Measurements from ENCODE around the gene GDPD5. TPM values are rescaled to one million over a fixed set of nuclear protein-coding genes. Genes with fewer than 3 reads are reported as not detected.

The GDPD5 gene
- total and polyA plus RNA-seq, 4 donors = 6.2 to 24.7 (median 12.0) TPM

GRCh38 chr11:75496305-75496752 is 29.4 kb downstream of the GDPD5 start:
- peak; percentile 50 to 69 (median 60) for DNase-seq
- 67 to 87% methylated on average over 6 of the region's 6 CpGs for WGBS, 2 donors
- Histone ChIP-seq H3K9me3 (ENCODE audit: control insufficient read depth in 4 of 4, insufficient read depth in 3 of 4, low read length in 3 of 4) (no peaks in the 10 kb centered on the region), H3K27me3 (ENCODE audit: control insufficient read depth in 3 of 3, insufficient read depth in 3 of 3, low read length in 2 of 3) (no peaks in the 10 kb centered on the region), H3K9ac (ENCODE audit: insufficient read depth in 1 of 2, low read length in 2 of 2) (no peak overlapping the region), H3K4me3 (no peak overlapping the region), H3K36me3 (ENCODE audit: control insufficient read depth in 4 of 4, insufficient read depth in 4 of 4, low read length in 4 of 4) (no peaks in the 10 kb centered on the region), H3K4me1 (ENCODE audit: control insufficient read depth in 5 of 5, insufficient read depth in 5 of 5, low read length in 5 of 5) (peaks cover 0 to 10% (median 0%) of the 10 kb centered on the region in 5 donors), H3K27ac (ENCODE audit: low read depth in 1 of 2, low read length in 1 of 2) (peak overlapping the region in 1 of 2 donors; percentile 4)
- TF ChIP-seq, protein P1, sequence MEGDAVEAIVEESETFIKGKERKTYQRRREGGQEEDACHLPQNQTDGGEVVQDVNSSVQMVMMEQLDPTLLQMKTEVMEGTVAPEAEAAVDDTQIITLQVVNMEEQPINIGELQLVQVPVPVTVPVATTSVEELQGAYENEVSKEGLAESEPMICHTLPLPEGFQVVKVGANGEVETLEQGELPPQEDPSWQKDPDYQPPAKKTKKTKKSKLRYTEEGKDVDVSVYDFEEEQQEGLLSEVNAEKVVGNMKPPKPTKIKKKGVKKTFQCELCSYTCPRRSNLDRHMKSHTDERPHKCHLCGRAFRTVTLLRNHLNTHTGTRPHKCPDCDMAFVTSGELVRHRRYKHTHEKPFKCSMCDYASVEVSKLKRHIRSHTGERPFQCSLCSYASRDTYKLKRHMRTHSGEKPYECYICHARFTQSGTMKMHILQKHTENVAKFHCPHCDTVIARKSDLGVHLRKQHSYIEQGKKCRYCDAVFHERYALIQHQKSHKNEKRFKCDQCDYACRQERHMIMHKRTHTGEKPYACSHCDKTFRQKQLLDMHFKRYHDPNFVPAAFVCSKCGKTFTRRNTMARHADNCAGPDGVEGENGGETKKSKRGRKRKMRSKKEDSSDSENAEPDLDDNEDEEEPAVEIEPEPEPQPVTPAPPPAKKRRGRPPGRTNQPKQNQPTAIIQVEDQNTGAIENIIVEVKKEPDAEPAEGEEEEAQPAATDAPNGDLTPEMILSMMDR (IDR thresholded peaks at IDR 0.05; ENCODE audit: control extremely low read depth, extremely low read depth) = no peak
- no peak for ATAC-seq (ENCODE audit: insufficient read depth, low FRiP score)

DNA sequence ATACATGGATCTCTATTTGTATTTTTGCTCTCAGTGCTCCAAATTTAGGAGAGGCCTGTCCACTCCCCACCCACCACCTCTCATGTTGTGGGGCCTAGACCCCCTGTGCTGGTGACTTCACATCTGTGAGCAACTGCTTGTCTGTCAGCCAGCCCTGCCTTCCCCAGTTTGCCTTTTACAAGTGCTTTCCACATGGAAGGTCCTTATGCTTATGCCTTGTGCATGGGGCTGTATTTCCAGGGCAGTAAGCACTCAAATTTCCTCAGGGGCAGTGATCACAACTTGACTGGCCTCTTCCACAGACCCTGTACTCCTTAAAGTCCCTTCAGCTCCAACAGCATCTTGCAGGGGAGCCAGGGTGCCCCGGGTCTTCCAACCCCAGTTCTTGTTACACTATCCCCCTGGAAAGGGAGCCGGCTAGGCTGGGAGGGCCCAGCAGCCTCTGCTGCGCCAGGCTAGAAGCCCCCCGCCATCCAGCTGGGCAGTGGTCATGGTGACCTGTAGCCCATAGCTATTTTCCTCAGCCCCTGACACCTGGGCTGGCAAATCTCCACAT is 29.9 kb downstream of the GDPD5 start:
- peak overlapping the region in 1 of 2 donors; percentile 4 for H3K27ac ChIP-seq (ENCODE audit: low read depth in 1 of 2, low read length in 1 of 2)
- 78 to 88% methylated on average over 4 of the region's 4 CpGs for WGBS, 2 donors
- TF ChIP-seq, protein P1 (IDR thresholded peaks at IDR 0.05; ENCODE audit: control extremely low read depth, extremely low read depth) = no peak
- no peak overlapping the region for H3K4me3 ChIP-seq
- no peak for DNase-seq
- ATAC-seq (ENCODE audit: insufficient read depth, low FRiP score) = no peak
- H3K36me3 ChIP-seq (ENCODE audit: control insufficient read depth in 4 of 4, insufficient read depth in 4 of 4, low read length in 4 of 4) = no peaks in the 10 kb centered on the region
- H3K9ac ChIP-seq (ENCODE audit: insufficient read depth in 1 of 2, low read length in 2 of 2) = no peak overlapping the region
- H3K4me1 ChIP-seq (ENCODE audit: control insufficient read depth in 5 of 5, insufficient read depth in 5 of 5, low read length in 5 of 5) = peaks cover 0 to 10% (median under 1%) of the 10 kb centered on the region in 5 donors
- H3K9me3 ChIP-seq (ENCODE audit: control insufficient read depth in 4 of 4, insufficient read depth in 3 of 4, low read length in 3 of 4) = no peaks in the 10 kb centered on the region
- no peaks in the 10 kb centered on the region for H3K27me3 ChIP-seq (ENCODE audit: control insufficient read depth in 3 of 3, insufficient read depth in 3 of 3, low read length in 2 of 3)

GRCh38 chr11:75493626-75494025 is 32.1 kb downstream of the GDPD5 start:
- no peaks in the 10 kb centered on the region for H3K27me3 ChIP-seq (ENCODE audit: control insufficient read depth in 3 of 3, insufficient read depth in 3 of 3, low read length in 2 of 3)
- TF ChIP-seq, protein P1 (IDR thresholded peaks at IDR 0.05; ENCODE audit: control extremely low read depth, extremely low read depth) = no peak
- H3K9ac ChIP-seq (ENCODE audit: insufficient read depth in 1 of 2, low read length in 2 of 2) = no peak overlapping the region
- H3K36me3 ChIP-seq (ENCODE audit: control insufficient read depth in 4 of 4, insufficient read depth in 4 of 4, low read length in 4 of 4) = peaks cover 0 to 1% (median 0%) of the 10 kb centered on the region in 4 donors
- DNase-seq (no peak), ATAC-seq (ENCODE audit: insufficient read depth, low FRiP score) (no peak)
- H3K4me1 ChIP-seq (ENCODE audit: control insufficient read depth in 5 of 5, insufficient read depth in 5 of 5, low read length in 5 of 5) = peaks cover 0 to 8% (median 0%) of the 10 kb centered on the region in 5 donors
- H3K9me3 ChIP-seq (ENCODE audit: control insufficient read depth in 4 of 4, insufficient read depth in 3 of 4, low read length in 3 of 4) = no peaks in the 10 kb centered on the region
- H3K27ac ChIP-seq (ENCODE audit: low read depth in 1 of 2, low read length in 1 of 2) = no peak overlapping the region
- 91 to 92% methylated on average over 3 of the region's 3 CpGs for WGBS, 2 donors
- H3K4me3 ChIP-seq = no peak overlapping the region
